Measurements from ENCODE around the gene FAM89A.
"Not testable (repeated sequence)": the region's sequence is repeated elsewhere in the genome, so short reads cannot be mapped to it uniquely, and the experiment has no call there.

The FAM89A gene

DNA sequence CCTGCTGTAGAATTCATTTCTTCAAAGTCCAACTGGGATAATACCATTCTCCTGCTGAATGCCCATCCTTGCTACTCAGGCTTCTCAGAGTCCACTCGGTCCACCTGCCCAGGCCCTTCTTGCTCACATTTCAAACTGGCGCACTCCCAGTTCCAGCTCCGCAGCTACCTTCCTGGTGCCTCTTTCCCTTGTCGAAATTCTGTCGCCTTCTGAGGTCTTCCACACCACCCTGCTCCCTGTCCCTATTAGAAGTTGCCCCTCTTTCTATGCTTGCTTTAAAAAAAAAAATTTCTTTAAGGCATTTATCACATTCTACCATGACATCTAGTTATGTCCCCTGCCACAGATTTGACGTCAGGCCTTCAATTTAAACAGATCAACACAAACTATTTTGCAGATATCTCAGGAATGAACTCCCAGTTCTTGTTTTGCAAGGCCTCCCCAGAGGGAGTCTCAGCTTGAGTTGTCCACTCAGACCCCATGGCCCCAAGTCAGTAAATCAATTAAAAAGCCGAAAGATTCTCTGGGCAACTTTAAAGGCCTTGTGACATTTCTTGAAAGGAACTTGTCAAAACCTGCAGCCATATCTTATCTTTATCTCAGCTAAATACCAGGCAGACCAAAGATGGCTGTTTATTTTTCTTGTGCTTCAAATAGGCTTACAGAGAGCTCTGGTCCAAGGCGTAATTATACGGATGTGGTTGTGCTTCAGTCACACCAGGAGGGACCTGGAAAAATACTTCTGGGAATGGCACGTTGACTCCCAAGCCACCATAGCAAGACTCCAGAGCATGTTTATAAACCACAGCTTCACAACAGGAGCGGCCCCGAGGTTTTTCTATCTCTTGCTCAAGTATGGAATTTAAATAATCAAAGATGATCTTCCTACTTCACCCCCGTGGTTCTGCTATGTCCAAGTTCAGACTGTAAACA, 2.2 kb downstream of the FAM89A start:
- H3K27ac ChIP-seq = no peak overlapping the region
- TF ChIP-seq, protein P1, sequence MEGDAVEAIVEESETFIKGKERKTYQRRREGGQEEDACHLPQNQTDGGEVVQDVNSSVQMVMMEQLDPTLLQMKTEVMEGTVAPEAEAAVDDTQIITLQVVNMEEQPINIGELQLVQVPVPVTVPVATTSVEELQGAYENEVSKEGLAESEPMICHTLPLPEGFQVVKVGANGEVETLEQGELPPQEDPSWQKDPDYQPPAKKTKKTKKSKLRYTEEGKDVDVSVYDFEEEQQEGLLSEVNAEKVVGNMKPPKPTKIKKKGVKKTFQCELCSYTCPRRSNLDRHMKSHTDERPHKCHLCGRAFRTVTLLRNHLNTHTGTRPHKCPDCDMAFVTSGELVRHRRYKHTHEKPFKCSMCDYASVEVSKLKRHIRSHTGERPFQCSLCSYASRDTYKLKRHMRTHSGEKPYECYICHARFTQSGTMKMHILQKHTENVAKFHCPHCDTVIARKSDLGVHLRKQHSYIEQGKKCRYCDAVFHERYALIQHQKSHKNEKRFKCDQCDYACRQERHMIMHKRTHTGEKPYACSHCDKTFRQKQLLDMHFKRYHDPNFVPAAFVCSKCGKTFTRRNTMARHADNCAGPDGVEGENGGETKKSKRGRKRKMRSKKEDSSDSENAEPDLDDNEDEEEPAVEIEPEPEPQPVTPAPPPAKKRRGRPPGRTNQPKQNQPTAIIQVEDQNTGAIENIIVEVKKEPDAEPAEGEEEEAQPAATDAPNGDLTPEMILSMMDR (conservative IDR thresholded peaks at IDR 0.05) = no peak

DNA sequence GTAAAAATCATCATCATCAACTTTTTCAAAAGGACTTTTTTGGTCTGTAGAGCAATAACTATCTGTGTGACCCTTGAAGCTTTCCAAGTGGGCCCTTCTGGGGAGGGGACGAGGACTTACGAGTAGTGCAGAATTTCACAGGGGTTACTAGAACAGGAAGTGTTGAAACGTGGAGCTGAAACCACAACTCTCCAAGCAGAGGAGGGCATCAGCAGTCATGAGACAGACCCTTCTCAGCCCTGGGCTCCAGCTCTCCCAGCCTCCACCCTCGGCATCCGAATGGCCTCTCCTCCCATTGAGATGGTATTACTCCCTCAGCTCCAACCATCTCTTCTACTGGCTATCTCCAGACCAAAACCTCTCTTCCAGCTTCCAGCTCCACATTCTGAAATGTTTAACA, 3.6 kb downstream of the FAM89A start:
- TF ChIP-seq, protein P1 (conservative IDR thresholded peaks at IDR 0.05) = no peak
- H3K27ac ChIP-seq = no peak overlapping the region

DNA sequence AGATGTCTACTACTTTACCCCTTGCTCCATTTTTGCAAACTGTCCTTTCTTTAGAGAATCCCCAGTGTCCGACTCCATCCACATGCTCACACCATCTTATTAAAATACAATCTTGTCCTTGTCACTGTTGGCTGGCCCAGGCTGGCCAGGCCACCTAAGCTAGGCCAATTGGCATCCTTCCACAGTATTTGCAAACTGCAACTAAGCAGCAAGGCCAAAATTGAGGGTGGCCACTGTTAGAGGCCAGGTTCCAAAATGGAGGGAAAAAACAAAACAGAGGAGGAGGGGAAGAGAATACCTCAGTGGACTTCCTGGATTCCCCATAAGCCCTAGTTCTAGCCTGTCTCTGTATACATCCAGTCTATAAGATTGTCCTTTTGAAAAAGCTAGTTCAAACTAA, 4.3 kb downstream of the FAM89A start:
- TF ChIP-seq, protein P1 (conservative IDR thresholded peaks at IDR 0.05) = no peak
- H3K27ac ChIP-seq = no peak overlapping the region

DNA sequence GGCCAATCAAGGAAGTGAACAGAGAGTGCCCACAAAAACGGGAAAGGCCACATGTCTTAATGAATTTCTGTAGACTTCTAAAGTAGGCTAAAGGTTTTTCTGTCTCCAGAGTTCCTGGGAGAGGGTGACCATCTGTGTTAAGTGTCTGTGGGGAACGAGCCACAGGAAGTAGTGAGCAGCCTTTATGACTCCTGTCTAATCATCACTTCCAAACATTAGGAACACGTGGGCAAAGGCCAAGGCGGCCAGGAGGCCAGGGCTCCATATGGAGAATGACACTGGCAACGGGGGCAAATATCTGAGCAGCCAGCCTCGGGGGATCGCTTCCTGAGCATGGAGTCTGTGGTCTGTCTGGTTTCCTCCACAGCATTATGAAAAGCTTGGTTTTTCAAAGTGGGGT, 7.1 kb downstream of the FAM89A start:
- TF ChIP-seq, protein P1 (conservative IDR thresholded peaks at IDR 0.05) = no peak
- H3K27ac ChIP-seq = no peak overlapping the region

DNA sequence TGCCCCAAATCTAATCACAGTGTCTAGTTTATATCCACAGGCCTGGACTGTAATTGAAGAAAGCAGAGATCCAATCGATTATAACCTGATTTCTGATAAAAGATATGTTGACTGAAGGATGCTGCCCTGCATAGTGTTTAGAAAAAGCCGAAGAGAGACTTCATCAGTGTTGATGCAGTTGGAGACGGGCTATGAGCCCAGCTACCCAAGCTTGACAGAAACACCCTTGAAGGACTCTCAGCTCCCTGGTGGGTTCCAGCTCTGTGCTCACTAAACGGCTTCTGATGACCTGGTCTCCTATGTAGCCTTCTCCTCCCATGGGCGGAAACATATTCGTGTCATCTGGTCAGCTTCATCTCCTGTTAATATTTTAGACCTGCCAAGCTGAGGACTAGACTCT, 10.2 kb downstream of the FAM89A start:
- TF ChIP-seq, protein P1 (conservative IDR thresholded peaks at IDR 0.05) = no peak
- H3K27ac ChIP-seq = no peak overlapping the region

DNA sequence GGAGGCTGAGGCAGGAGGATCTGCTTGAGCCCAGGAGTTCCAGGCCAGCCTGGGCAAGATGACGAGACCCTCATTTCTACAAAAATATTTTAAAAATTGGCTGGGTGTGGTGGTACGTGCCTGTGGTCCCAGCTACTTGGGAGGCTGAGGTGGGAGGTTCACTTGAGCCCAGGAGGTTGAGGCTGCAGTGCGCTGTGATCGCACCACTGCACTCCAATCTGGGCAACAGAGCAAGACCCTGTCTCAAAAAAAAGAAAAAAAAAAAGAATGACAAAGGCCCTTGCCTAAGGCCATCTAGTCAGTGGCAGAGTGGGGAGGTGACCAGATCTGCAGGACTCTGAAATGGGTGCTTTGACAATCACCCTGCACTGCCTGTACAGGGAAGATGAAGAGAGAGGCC, 10.8 kb downstream of the FAM89A start:
- not testable (repeated sequence) for H3K27ac ChIP-seq

DNA sequence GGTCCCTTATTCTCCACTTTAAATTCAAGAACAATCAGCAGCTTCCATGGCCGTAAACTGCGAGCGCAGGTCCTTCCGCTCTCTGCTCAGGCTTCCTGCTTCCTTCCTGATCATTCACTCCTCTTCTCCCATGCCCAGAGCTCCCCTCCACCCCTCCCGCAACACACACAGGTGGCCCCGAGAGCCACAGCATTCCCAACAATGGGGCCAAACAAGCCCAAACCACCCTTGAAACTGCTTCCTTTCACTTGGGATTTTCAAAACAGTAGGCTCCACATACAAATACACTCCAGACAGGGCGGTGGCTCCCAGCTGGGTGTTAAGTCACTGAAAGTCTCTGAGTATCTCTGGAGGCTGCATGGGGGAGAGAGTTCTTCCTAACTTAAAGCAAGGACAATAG, 11.4 kb downstream of the FAM89A start:
- TF ChIP-seq, protein P1 (conservative IDR thresholded peaks at IDR 0.05) = no peak

DNA sequence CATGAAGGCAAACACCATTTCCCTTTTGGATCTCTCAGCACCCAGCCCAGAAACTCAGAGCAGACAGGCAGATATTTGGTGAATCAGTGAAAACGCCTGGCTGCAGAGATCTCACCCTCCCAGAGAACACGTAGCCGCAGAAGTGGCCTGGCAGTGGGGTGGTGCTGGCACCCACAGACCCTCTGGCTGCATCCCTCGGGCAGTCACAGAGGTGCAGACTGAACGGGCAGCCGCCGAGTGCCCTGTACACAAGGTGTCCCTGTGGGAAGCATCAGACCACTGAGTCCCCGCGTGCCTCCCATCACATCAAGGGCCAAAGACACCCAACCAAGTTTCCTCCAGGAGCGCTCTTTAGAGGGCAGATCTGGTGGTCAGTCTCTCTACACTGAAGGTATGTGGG, 12.1 kb downstream of the FAM89A start:
- TF ChIP-seq, protein P1 (conservative IDR thresholded peaks at IDR 0.05) = no peak
- H3K27ac ChIP-seq = no peak overlapping the region

More for the DNA sequence above, 11.4 kb downstream of the FAM89A start:
- H3K27ac ChIP-seq = no peak overlapping the region
